Gastroesophageal sphincter (tissue), 4 donors: Measurements from ENCODE around the gene SYNGR3. TPM values are rescaled to one million over a fixed set of nuclear protein-coding genes. Genes with fewer than 3 reads are reported as not detected.

Source experiments
- ATAC-seq: fragments of 150-250 bp; one replicate; pipeline ENCODE4 v1.9.1; 2016; ENCODE audit warnings: mild to moderate bottlenecking, moderate library complexity
- H3K27ac ChIP-seq, 4 donors: fragments of 200-600 bp; sonication (generic) in 3 of 4; 1 replicate in 3 of 4; 2 replicates in 1 of 4; pipeline ENCODE4 v1.5.1; 2016 to 2019
- H3K27me3 ChIP-seq: fragments of 200-600 bp; sonication (generic); one replicate; pipeline ENCODE4 v1.5.1; 2019
- H3K36me3 ChIP-seq, 2 donors: fragments of 200-600 bp; sonication (generic); one replicate each; pipeline ENCODE4 v1.5.1; 2019; ENCODE audit warnings: control low read depth in 1 of 2
- H3K4me1 ChIP-seq, 3 donors: fragments of 200-600 bp; sonication (generic); 1 replicate in 2 of 3; 2 replicates in 1 of 3; pipeline ENCODE4 v1.5.1; 2016 to 2019; ENCODE audit warnings: control low read depth in 2 of 3
- H3K4me3 ChIP-seq, 2 donors: fragments of 200-600 bp; sonication (generic); one replicate each; pipeline ENCODE4 v1.5.1; 2019; ENCODE audit warnings: mild to moderate bottlenecking in 1 of 2, moderate library complexity in 1 of 2
- H3K9me3 ChIP-seq, 3 donors: fragments of 200-600 bp; sonication (generic); one replicate each; pipeline ENCODE4 v1.5.1; 2017 to 2019; ENCODE audit warnings: control low read depth in 2 of 3
- CTCF ChIP-seq, 4 experiments: fragments of 200-600 bp in 2 of 4; fragments of 450-650 bp in 2 of 4; sonication (generic) in 1 of 4; IDR thresholded peaks; one replicate each; pipeline ENCODE4 v1.5.1; 2017 to 2019; ENCODE audit warnings: antibody characterized with exemption in 4 of 4, mild to moderate bottlenecking in 2 of 4, moderate library complexity in 2 of 4
- EP300 ChIP-seq: sonication (generic); formaldehyde crosslinking; IDR thresholded peaks from one replicate; pipeline ENCODE4 v1.6.1; 2017; ENCODE audit warnings: antibody characterized with exemption, mild to moderate bottlenecking
- POLR2A ChIP-seq, 2 donors: fragments of 450-650 bp; IDR thresholded peaks; one replicate each; pipeline ENCODE4 v1.6.1; 2017; ENCODE audit warnings: antibody characterized with exemption in 2 of 2, mild to moderate bottlenecking in 2 of 2, moderate library complexity in 1 of 2
- POLR2AphosphoS5 ChIP-seq: sonication (generic); formaldehyde crosslinking; IDR thresholded peaks from one replicate; pipeline ENCODE4 v1.6.1; 2017; ENCODE audit warnings: antibody characterized with exemption
- WGBS, 2 donors: methylation state at CpG; one replicate each; pipeline ENCODE4 v1.1.5; 2018; ENCODE audit warnings: low coverage in 1 of 2; 5-methylcytosine and 5-hydroxymethylcytosine counted together
- total RNA-seq, 4 donors: library from RNA; depleted of rRNA; stranded (reverse); fragments of >200 nt; gene quantifications; one replicate each; pipeline ENCODE4 v1.1.0, GENCODE V29; 2016

Gene SYNGR3
- total RNA-seq, 4 donors from 2014 or later: 1.2 to 5.1 (median 3.1) TPM; not detected in 1

DNA sequence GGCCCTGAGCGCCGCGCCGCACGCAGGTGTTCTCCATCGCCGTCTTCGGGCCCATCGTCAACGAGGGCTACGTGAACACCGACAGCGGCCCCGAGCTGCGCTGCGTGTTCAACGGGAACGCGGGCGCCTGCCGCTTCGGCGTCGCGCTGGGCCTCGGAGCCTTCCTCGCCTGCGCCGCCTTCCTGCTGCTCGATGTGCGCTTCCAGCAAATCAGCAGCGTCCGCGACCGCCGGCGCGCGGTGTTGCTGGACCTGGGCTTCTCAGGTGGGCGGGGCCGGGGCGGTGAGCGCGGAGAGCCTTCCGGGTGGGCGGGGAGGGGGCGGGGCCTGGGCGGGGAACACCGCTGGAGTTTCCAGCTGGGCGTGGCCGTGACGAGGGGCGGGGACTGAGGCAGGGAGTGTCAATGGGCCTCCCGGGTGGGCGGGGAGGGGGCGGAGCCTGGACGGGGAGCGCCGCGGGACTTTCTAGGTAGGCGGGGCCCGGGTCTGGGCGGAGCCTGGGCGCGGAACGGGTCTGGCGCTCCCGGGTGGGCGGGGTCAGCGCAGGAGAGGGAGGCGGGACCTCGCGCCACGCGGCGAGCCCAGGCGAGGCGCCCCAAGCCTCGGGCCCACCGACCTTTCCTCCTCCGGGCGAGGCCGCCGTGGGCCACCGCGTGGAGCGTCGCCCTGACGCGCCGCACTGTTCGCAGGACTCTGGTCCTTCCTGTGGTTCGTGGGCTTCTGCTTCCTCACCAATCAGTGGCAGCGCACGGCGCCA is 2.4 kb downstream of the SYNGR3 start:
- peak; percentile 81 for ATAC-seq
- 0% methylated on average over 3 of the region's 96 CpGs; no CpG with 5 or more reads in 1 of the 2 donors for WGBS, 2 donors
- peaks cover 52% of the 10 kb centered on the region for H3K27me3 ChIP-seq
- peaks cover 0 to 12% of the 10 kb centered on the region in 2 donors for H3K36me3 ChIP-seq
- H3K4me3 ChIP-seq: peak overlapping the region; percentile 5 to 49
- H3K27ac ChIP-seq: peak overlapping the region in 2 of 4 donors; percentile 30 to 40
- TF ChIP-seq EP300: no peak
- peaks cover 0 to 43% (median 25%) of the 10 kb centered on the region in 3 donors for H3K4me1 ChIP-seq
- H3K9me3 ChIP-seq: no peaks in the 10 kb centered on the region

DNA sequence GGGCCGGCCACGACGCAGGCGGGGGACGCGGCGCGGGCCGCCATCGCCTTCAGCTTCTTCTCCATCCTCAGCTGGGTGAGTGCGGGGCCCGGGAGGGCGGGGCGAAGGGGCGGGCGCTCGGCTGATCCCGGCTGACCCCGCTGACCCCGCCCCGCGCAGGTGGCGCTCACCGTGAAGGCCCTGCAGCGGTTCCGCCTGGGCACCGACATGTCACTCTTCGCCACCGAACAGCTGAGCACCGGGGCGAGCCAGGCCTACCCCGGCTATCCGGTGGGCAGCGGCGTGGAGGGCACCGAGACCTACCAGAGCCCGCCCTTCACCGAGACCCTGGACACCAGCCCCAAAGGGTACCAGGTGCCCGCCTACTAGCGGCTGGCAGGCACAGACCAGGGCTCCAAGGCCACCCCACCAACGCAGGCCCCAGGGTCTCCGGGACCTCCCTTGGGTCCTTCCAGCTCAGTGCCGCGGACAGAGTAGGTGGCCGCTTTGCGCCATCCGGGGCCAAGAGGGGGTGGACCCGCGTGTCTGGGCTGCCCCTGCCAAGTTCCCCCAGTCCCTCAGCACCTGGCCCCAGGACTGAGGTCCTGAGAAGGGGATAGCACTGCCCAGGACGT is 3.0 kb downstream of the SYNGR3 start:
- peak overlapping the region in 1 of 2 donors; percentile 49 for H3K4me3 ChIP-seq
- ATAC-seq: no peak
- peaks cover 0 to 14% of the 10 kb centered on the region in 2 donors for H3K36me3 ChIP-seq
- TF ChIP-seq CTCF (IDR thresholded peaks at IDR 0.05) (no peak), EP300 (no peak), POLR2AphosphoS5 (no peak), POLR2A (IDR thresholded peaks at IDR 0.05) (no peak)
- peaks cover 52% of the 10 kb centered on the region for H3K27me3 ChIP-seq
- no peaks in the 10 kb centered on the region for H3K9me3 ChIP-seq
- WGBS, 2 donors: no CpG with 5 or more reads among the region's 50 CpGs
- H3K4me1 ChIP-seq: peaks cover 0 to 45% (median 25%) of the 10 kb centered on the region in 3 donors
- no peak overlapping the region for H3K27ac ChIP-seq

DNA sequence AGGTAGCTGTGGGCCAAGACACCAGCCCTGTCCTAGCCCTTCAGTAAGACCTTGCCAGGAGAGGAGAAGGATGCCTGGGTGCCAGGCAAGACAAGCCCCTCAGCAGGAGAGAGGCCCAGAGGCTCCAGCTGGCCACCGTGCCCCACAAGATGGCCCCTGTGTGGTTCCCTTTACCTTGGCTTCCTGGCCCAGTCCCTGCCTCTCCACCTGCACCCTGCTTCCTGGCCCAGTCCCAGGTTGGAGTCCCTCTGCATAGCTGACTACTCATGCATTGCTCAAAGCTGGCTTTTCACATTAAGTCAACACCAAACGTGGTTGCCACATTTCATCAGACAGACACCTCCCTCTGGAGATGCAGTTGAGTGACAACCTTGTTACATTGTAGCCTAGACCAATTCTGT is 4.0 kb downstream of the SYNGR3 start:
- WGBS, 2 donors: 22% methylated on average over 1 of the region's 2 CpGs; no CpG with 5 or more reads in 1 of the 2 donors
- no peak for TF ChIP-seq CTCF (IDR thresholded peaks at IDR 0.05)
- TF ChIP-seq EP300: no peak
- TF ChIP-seq POLR2AphosphoS5: no peak
- no peak for TF ChIP-seq POLR2A (IDR thresholded peaks at IDR 0.05)
- H3K4me1 ChIP-seq: peaks cover 0 to 45% (median 25%) of the 10 kb centered on the region in 3 donors

GRCh38 chr16:1997494-1998359 is 8.0 kb downstream of the SYNGR3 start:
- 47 to 55% methylated on average over 2 to 8 of the region's 26 CpGs for WGBS, 2 donors
- TF ChIP-seq POLR2AphosphoS5 (no peak), EP300 (no peak)
- H3K4me3 ChIP-seq: no peak overlapping the region
- H3K36me3 ChIP-seq: peaks cover 0 to 64% of the 10 kb centered on the region in 2 donors
- no peaks in the 10 kb centered on the region for H3K9me3 ChIP-seq
- H3K27me3 ChIP-seq: peaks cover 3% of the 10 kb centered on the region
- H3K27ac ChIP-seq: peak overlapping the region in 1 of 4 donors; percentile 54
- peak; percentile 45 for ATAC-seq
- peaks cover 0 to 9% (median 5%) of the 10 kb centered on the region in 3 donors for H3K4me1 ChIP-seq

More for the DNA sequence above, 4.0 kb downstream of the SYNGR3 start:
- peaks cover 43% of the 10 kb centered on the region for H3K27me3 ChIP-seq
- no peak for ATAC-seq
- H3K4me3 ChIP-seq: no peak overlapping the region
- H3K9me3 ChIP-seq: no peaks in the 10 kb centered on the region
- peaks cover 0 to 24% of the 10 kb centered on the region in 2 donors for H3K36me3 ChIP-seq
- no peak overlapping the region for H3K27ac ChIP-seq

DNA sequence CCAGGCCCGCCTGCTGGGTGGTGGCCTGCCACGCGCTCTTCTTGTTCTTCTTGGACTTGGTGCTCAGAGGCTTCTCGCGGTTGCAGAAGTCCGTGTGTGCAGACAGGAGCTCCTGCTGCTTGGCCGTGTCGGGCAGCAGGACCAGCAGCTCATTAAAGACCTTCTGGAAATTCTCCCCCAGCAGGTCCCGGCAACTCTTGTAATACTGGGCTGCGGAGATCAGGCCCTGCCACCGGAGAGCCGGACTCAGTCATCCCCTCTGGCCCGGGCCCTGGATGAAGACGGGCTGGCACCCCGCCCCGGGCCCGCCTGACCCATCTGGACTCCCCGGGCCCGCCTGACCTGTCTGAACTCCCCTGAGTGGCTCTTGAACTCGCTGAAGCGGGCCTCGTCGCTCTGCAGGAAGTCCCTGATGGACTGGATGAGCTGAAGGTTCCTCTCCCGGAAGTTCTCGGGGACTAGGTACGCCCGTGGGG is 8.6 kb downstream of the SYNGR3 start:
- Histone ChIP-seq H3K36me3 (peaks cover 0 to 70% of the 10 kb centered on the region in 2 donors), H3K4me3 (no peak overlapping the region), H3K4me1 (peaks cover 0 to 12% (median 5%) of the 10 kb centered on the region in 3 donors), H3K27me3 (no peaks in the 10 kb centered on the region), H3K27ac (peak overlapping the region in 1 of 4 donors; percentile 29), H3K9me3 (no peaks in the 10 kb centered on the region)
- ATAC-seq: no peak
- no CpG with 5 or more reads among the region's 27 CpGs for WGBS, 2 donors
- TF ChIP-seq POLR2AphosphoS5 (no peak), EP300 (no peak), CTCF (IDR thresholded peaks at IDR 0.05) (no peak), POLR2A (IDR thresholded peaks at IDR 0.05) (no peak)
